ENCODE measurements around the gene PRKN.

- no peak for TF ChIP-seq CTCF (conservative IDR thresholded peaks at IDR 0.05)
- no peak for TF ChIP-seq EZH2 (IDR thresholded peaks at IDR 0.05; ENCODE audit: low read depth)
Observed at GRCh38 chr6:162211777-162212176, 515.8 kb downstream of the PRKN start.
